Coronary artery (tissue), 2 donors: Measurements from ENCODE around the gene WDR11.
"Not testable (repeated sequence)": the region's sequence is repeated elsewhere in the genome, so short reads cannot be mapped to it uniquely, and the experiment has no call there.

ENCODE experiments used
- DNase-seq: peaks from one replicate; pipeline ENCODE4 v3.0.0-alpha.2; 2017; ENCODE audit warnings: low spot score
- H3K27ac ChIP-seq, 2 donors: fragments of 200-600 bp; sonication (generic); one replicate each; pipeline ENCODE4 v1.5.1; 2016 to 2019
- H3K4me3 ChIP-seq: fragments of 200-600 bp; sonication (generic); 2 replicates; pipeline ENCODE4 v1.5.1; 2016; ENCODE audit warnings: mild to moderate bottlenecking, moderate library complexity
- TF ChIP-seq, protein P1 (sequence below): fragments of 200-600 bp; sonication (generic); IDR thresholded peaks from one replicate; pipeline ENCODE4 v1.5.1; 2019; ENCODE audit warnings: antibody characterized with exemption

WDR11 gene

DNA sequence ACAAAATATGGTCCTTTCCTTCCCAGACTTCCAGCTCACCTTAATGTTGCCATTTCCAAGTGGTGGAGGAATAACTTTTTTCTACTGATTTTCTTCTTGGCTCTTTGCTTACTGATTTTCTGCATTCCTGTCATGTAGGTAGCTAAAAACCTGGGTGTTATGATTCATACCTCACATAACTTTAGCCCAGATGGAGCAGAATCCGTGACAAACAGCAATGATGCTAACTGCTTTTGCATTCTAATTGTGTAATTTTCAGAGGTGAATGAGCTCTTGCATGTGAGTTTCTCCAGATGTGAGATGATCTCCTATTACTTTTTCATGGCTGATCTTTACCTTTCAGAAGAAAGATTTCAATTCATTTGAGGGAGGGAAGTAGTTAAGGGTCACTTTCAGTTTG lies 43.4 kb downstream of the WDR11 start:
- no peak for DNase-seq
- TF ChIP-seq, protein P1, sequence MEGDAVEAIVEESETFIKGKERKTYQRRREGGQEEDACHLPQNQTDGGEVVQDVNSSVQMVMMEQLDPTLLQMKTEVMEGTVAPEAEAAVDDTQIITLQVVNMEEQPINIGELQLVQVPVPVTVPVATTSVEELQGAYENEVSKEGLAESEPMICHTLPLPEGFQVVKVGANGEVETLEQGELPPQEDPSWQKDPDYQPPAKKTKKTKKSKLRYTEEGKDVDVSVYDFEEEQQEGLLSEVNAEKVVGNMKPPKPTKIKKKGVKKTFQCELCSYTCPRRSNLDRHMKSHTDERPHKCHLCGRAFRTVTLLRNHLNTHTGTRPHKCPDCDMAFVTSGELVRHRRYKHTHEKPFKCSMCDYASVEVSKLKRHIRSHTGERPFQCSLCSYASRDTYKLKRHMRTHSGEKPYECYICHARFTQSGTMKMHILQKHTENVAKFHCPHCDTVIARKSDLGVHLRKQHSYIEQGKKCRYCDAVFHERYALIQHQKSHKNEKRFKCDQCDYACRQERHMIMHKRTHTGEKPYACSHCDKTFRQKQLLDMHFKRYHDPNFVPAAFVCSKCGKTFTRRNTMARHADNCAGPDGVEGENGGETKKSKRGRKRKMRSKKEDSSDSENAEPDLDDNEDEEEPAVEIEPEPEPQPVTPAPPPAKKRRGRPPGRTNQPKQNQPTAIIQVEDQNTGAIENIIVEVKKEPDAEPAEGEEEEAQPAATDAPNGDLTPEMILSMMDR = no peak
- H3K27ac ChIP-seq = no peak overlapping the region
- H3K4me3 ChIP-seq = no peak overlapping the region

DNA sequence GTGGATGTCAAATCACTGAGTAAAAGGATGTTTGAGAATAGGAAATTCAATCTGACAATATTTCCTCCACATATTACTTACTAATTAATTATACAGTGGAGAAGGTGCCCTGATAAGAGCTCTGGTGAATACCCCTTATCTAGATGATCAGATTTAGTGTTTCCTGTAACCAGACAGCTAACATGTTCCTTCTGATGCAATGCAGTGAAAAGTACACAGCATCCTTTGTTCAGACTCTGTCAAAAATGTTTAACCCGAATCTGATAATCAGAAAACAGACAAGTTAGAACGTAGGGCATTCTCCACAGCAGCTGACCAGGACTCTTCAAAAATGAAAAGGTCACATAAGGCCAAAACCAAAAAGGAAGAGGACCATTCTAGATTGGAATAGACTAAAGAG lies 46.2 kb downstream of the WDR11 start:
- Histone ChIP-seq H3K27ac (no peak overlapping the region), H3K4me3 (no peak overlapping the region)
- DNase-seq = no peak
- TF ChIP-seq, protein P1 = no peak

DNA sequence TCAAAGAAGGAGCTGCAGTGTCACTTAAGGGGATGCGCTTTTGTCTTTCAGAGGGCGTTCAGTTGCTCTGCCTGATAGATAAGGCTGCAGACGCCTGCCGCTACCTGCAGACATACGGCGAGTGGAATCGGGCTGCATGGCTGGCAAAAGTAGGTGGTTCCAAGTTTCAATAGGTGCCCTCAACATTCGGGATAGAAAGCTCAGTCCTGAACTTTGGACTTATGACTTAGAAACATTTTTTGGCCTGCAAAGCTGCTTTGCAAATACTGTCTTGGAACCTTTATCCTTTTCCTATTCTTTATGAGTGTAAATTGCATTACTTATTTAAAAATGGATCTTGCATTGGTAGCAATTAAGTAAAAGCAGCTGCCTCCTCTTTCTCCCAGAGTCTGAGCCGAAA lies 54.1 kb downstream of the WDR11 start:
- no peak overlapping the region for H3K4me3 ChIP-seq
- H3K27ac ChIP-seq = no peak overlapping the region
- TF ChIP-seq, protein P1 = no peak
- no peak for DNase-seq

DNA sequence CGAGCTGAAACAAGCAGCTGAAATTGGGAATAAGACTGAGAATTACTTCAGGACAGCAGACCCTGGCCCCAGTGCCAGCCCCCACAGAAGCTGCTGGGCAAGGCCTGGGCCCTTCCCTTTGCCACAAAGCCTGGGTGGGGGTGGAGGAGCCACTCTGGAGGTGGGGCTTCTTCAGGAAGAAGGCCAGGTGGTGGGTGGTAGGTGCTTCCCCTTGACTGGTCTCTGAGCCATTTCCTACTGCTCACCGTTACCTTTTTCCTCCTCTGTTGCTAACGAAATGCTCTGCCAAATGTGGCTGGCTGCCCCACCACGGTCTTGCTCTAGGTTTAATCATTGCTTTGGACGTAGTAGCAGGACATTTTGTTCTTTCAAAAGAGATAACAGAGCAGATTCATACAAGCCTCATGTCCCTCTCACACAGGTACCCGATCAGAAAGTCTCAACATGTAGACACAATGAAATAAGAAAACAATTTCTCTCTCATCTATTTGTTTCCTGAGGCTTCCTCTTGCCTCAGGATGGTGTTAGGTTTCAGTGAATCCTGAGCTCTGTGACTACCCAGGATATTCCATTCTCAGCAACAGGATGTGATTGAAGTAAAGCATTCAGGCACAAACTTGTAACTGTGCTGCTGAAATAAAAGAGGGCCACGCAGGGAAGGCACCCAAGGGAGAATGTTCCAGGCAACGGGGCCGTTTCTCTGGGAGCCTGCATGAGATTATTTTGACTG lies 66.5 kb downstream of the WDR11 start:
- no peak for DNase-seq
- Histone ChIP-seq H3K27ac (no peak overlapping the region), H3K4me3 (no peak overlapping the region)
- TF ChIP-seq, protein P1 = no peak

DNA sequence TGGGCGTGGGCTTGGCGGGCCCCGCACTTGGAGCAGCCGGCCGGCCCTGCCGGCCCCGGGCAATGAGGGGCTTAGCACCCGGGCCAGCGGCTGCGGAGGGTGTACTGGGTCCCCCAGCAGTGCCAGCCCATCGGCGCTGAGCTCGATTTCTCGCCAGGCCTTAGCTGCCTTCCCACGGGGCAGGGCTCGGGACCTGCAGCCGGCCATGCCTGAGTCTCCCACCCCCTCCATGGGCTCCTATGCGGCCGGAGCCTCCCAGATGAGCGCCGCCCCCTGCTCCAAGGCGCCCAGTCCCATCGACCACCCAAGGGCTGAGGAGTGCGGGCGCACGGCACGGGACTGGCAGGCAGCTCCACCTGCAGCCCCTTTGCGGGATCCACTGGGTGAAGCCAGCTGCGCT lies 72.7 kb downstream of the WDR11 start:
- not testable (repeated sequence) for H3K27ac ChIP-seq, H3K4me3 ChIP-seq, DNase-seq

DNA sequence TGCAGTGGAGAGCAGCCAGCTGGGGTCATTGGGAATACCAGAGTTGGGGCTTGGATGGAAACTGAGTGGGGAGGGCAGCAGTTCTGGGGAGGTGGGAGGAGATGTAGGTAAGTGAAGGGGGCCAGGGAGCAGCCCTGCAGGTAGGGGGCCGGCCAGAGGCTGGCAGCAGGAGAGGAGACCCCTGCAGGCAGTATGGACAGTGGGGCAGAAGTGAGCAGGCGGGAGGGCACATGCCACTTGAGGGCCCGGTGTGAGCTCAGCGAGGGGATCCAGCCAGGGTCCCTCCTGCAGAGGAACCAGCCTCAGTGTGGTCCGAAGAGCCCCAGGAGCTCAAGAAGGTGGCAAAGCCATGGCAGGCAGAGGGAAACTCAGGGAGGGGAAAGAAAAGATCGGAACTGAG lies 75.4 kb downstream of the WDR11 start:
- no peak for DNase-seq

DNA sequence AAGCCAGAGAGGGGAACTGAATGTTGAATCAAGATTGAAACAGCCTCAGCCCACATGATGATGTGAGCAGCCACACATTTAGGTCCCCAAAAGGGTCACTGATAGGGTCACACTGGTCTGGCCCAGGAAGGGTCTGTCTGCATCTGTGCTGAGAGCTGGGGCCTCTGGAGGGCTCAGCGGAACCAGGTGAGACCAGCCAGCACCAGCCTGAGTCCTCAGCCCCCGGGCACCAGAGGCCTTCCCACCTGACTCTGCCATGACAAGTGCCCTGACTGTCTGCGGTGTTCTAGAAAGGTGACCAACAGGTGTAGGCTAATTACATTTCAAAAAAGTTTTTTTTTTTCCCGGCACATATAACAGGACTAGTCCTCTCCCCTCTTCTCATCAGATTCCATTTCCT lies 76.2 kb downstream of the WDR11 start:
- Histone ChIP-seq H3K27ac (no peak overlapping the region), H3K4me3 (no peak overlapping the region)
- TF ChIP-seq, protein P1 = no peak
- DNase-seq = no peak

More for the DNA sequence above, 75.4 kb downstream of the WDR11 start:
- H3K4me3 ChIP-seq = no peak overlapping the region
- TF ChIP-seq, protein P1 = no peak
- no peak overlapping the region for H3K27ac ChIP-seq
